Natural killer cell treated with Interleukin-12 subunit alpha and Interleukin-12 subunit beta and Interleukin-15 and Interleukin-18, amount 100 ng/mL, for 72 hours (primary cell): ENCODE measurements around the gene SNCAIP. TPM values are rescaled to one million over a fixed set of nuclear protein-coding genes. Genes with fewer than 3 reads are reported as not detected.

Source experiments
- ATAC-seq, 2 donors: fragments of 150-1000 bp; cut with Tn5 transposase in 1 of 2; sonication (Bioruptor Pico), chemical (Tn5 transposase) in 1 of 2; 2 replicates each; pipeline ENCODE4 v1.10.0; 2021
- DNase-seq: peaks from one replicate; pipeline ENCODE4 v3.0.0; 2022; ENCODE audit warnings: low spot score
- H3K27ac Mint-ChIP-seq, 2 donors: 1 replicate in 1 of 2; 2 replicates in 1 of 2; pipeline ENCODE4 v1.8.0; 2022; ENCODE audit warnings: mixed read lengths in 2 of 2, mild to moderate bottlenecking in 1 of 2, moderate library complexity in 1 of 2
- H3K27me3 Mint-ChIP-seq, 2 donors: 1 replicate in 1 of 2; 2 replicates in 1 of 2; pipeline ENCODE4 v1.8.0; 2022; ENCODE audit warnings: mixed read lengths in 2 of 2
- H3K36me3 Mint-ChIP-seq: one replicate; pipeline ENCODE4 v1.8.0; 2022; ENCODE audit warnings: mixed read lengths
- H3K4me1 Mint-ChIP-seq, 2 donors: 1 replicate in 1 of 2; 2 replicates in 1 of 2; pipeline ENCODE4 v1.8.0; 2022; ENCODE audit warnings: low read depth in 2 of 2, mixed read lengths in 2 of 2, mild to moderate bottlenecking in 1 of 2
- H3K4me3 Mint-ChIP-seq: one replicate; pipeline ENCODE4 v1.8.0; 2022; ENCODE audit warnings: mixed read lengths
- H3K9me3 Mint-ChIP-seq: 2 replicates; pipeline ENCODE4 v1.8.0; 2022; ENCODE audit warnings: mixed read lengths
- total RNA-seq, 2 donors: library from RNA; stranded (reverse); gene quantifications; one replicate each; pipeline ENCODE4 v1.2.3, GENCODE V29; 2022

Gene SNCAIP
- total RNA-seq, 2 donors from 2014 or later = not detected

DNA sequence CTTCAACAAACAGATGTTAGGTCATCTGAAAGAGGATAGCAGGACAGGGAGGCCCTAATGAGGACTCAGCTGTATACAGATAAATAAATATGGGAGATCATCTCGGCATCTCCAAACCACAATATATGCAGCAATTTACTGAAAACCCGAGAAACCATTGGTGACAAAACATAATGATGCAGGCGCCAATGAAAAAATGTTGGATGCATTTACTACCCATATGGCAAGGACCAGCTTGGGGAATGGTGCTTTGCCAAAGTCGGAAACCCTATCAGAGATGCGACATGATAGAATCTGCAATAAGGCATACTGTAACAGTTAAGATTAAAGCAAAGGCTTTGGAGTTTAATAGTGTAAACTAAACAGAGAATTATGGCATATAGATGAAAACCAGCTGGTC, 92.0 kb downstream of the SNCAIP start:
- Mint-ChIP-seq H3K36me3 (no peaks in the 10 kb centered on the region), H3K4me3 (no peak overlapping the region), H3K4me1 (no peaks in the 10 kb centered on the region), H3K27me3 (no peaks in the 10 kb centered on the region), H3K27ac (no peak overlapping the region), H3K9me3 (peaks cover 4% of the 10 kb centered on the region)
- DNase-seq = no peak
- ATAC-seq = no peak

DNA sequence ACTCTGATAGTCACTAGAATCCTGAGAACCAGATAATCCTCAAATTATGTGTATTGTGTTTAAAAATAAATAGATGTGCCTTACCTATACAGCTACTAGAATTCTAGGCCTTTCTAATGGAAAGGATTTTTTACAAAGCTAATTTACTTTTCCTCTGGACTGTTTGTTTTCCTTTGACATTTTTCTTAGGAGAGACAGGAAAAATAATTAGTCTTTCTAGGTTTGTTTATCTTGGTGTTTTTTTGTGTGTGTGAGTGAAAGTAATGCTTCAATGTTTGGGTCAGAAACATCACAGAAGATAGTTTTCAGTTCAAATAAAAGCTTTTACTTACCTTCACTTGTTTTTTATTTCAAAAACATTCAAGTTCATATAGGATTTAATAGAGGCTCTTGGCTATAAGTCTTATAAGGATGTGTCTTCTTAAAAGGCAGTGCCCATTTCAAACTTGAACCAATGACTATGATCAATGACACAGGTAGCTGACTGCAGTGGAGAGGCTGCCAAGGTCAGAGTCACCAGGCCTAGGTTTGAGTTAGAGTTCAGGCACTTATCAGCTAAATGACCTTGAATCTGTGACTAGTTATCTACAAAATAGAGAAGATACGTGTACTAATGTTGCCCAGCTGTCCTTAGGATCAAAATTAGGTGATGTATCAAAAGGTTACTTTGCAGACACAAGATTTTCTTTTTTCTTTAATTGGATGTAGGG, 92.8 kb downstream of the SNCAIP start:
- Mint-ChIP-seq H3K27me3 (no peaks in the 10 kb centered on the region), H3K4me1 (no peaks in the 10 kb centered on the region), H3K27ac (no peak overlapping the region), H3K36me3 (no peaks in the 10 kb centered on the region), H3K9me3 (peaks cover 4% of the 10 kb centered on the region), H3K4me3 (no peak overlapping the region)
- DNase-seq (no peak), ATAC-seq (no peak)

GRCh38 chr5:122405751-122406150, 93.7 kb downstream of the SNCAIP start:
- ATAC-seq = no peak
- H3K27me3 Mint-ChIP-seq = no peaks in the 10 kb centered on the region
- H3K9me3 Mint-ChIP-seq = no peaks in the 10 kb centered on the region
- DNase-seq = no peak
- no peaks in the 10 kb centered on the region for H3K4me1 Mint-ChIP-seq
- H3K36me3 Mint-ChIP-seq = no peaks in the 10 kb centered on the region
- H3K4me3 Mint-ChIP-seq = no peak overlapping the region
- no peak overlapping the region for H3K27ac Mint-ChIP-seq

DNA sequence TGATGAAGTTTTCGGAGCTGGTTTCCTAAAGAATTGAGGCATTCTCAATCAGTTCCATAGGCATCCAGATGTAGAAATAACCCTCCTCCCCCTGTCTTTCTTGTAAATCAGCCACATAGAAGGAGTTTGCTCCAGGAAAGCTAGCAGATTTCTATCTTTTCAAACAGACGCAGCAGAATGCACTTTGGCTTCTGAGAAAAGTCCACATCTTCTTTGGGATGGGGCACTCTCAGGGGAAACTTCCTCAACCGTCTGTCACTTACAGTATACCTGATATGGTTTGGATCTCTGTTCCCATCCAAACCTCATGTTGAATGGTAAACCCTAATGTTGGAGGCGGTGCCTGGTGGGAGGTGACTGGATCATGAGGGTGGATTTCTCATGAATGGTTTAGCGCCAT, 94.1 kb downstream of the SNCAIP start:
- no peaks in the 10 kb centered on the region for H3K9me3 Mint-ChIP-seq
- H3K27me3 Mint-ChIP-seq = no peaks in the 10 kb centered on the region
- no peak overlapping the region for H3K4me3 Mint-ChIP-seq
- H3K27ac Mint-ChIP-seq = no peak overlapping the region
- no peaks in the 10 kb centered on the region for H3K36me3 Mint-ChIP-seq
- ATAC-seq (no peak), DNase-seq (no peak)
- H3K4me1 Mint-ChIP-seq = no peaks in the 10 kb centered on the region

DNA sequence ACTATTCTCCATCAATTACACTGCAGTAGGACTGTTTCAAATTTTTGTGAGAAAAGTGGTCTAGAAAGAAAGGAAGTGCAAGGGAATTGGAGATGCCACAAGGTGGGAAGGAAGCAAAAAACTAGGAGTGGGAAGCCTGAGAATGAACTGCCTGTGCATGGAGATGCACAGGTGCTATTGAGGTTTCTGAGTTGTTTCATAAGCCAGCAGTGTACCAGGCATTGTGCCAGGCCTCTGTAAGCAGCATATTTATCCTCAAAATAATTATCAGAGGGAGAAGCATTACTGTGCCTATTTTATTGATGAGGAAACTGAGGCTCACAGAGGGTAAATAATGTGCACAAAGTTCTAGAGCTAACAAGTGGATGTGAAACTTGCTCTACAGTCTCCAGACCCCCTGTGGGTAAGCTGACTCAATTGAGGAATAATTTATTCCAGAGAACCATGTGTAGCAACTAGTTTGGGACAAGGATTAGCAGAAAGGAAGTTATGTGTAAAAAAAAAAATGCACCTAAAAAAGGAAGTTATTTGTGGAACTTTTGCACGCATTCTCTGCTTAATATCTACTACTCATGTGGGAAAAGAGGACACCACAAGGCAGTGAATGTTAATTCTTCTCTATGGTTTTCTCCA, 96.7 kb downstream of the SNCAIP start:
- no peak overlapping the region for H3K4me3 Mint-ChIP-seq

GRCh38 chr5:122412966-122413365, 100.9 kb downstream of the SNCAIP start:
- ATAC-seq = no peak

More for the DNA sequence above, 96.7 kb downstream of the SNCAIP start:
- no peak for ATAC-seq
- DNase-seq = no peak
- H3K27me3 Mint-ChIP-seq = no peaks in the 10 kb centered on the region
- no peaks in the 10 kb centered on the region for H3K36me3 Mint-ChIP-seq
- H3K9me3 Mint-ChIP-seq = no peaks in the 10 kb centered on the region
- H3K27ac Mint-ChIP-seq = no peak overlapping the region
- H3K4me1 Mint-ChIP-seq = no peaks in the 10 kb centered on the region

DNA sequence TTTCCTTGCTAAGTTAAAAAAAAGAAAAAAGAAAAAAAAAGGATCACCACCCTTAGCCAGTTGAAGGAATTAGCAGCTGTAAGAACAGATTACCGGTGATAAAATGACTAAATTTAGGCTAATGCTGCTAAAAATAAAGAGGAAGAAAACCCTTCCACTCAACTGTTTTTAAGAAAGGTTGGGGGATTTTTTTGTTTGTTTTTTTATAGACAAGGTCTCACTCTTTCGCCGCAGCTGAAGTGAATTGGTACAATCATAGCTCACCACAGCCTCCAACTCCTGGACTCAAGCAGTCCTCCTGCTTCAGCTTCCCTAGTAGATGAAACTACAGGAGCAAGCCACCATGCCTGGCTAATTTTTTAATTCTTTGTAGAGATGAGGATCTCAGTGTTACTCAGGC, 101.7 kb downstream of the SNCAIP start:
- Mint-ChIP-seq H3K4me3 (no peak overlapping the region), H3K9me3 (no peaks in the 10 kb centered on the region), H3K36me3 (no peaks in the 10 kb centered on the region), H3K4me1 (no peaks in the 10 kb centered on the region), H3K27ac (no peak overlapping the region), H3K27me3 (no peaks in the 10 kb centered on the region)
- no peak for DNase-seq
- no peak for ATAC-seq

More at GRCh38 chr5:122412966-122413365, 100.9 kb downstream of the SNCAIP start:
- Mint-ChIP-seq H3K4me3 (no peak overlapping the region), H3K27me3 (no peaks in the 10 kb centered on the region), H3K36me3 (no peaks in the 10 kb centered on the region), H3K9me3 (no peaks in the 10 kb centered on the region), H3K27ac (no peak overlapping the region), H3K4me1 (no peaks in the 10 kb centered on the region)
- no peak for DNase-seq

- Mint-ChIP-seq H3K9me3 (no peaks in the 10 kb centered on the region), H3K36me3 (no peaks in the 10 kb centered on the region), H3K4me3 (no peak overlapping the region), H3K4me1 (no peaks in the 10 kb centered on the region), H3K27me3 (no peaks in the 10 kb centered on the region), H3K27ac (no peak overlapping the region)
- ATAC-seq (no peak), DNase-seq (no peak)
These were observed 103.2 kb downstream of the SNCAIP start for GRCh38 chr5:122415030-122415800.

DNA sequence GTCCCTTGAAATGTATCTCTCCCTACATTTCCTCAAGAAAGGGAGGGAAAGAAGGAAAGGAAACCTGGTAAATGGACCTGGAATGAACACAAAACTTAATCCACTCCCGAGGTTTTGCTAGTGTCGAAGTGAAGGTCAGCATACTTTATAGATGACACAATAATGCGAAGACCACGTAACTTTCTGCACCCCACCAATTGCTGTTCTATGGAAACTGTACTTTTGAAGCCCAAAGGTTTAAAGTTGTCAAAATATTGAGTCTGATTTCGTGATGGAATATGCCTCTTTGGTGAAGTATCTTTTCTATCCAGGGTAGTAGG, 103.7 kb downstream of the SNCAIP start:
- Mint-ChIP-seq H3K27me3 (no peaks in the 10 kb centered on the region), H3K4me1 (no peaks in the 10 kb centered on the region), H3K4me3 (no peak overlapping the region), H3K36me3 (no peaks in the 10 kb centered on the region), H3K27ac (no peak overlapping the region), H3K9me3 (no peaks in the 10 kb centered on the region)
- no peak for ATAC-seq
- no peak for DNase-seq

GRCh38 chr5:122419142-122419894, 107.3 kb downstream of the SNCAIP start:
- no peak overlapping the region for H3K4me3 Mint-ChIP-seq
- no peak for ATAC-seq
- no peaks in the 10 kb centered on the region for H3K9me3 Mint-ChIP-seq
- no peaks in the 10 kb centered on the region for H3K27me3 Mint-ChIP-seq
- DNase-seq = no peak
- no peak overlapping the region for H3K27ac Mint-ChIP-seq
- no peaks in the 10 kb centered on the region for H3K36me3 Mint-ChIP-seq
- no peaks in the 10 kb centered on the region for H3K4me1 Mint-ChIP-seq

DNA sequence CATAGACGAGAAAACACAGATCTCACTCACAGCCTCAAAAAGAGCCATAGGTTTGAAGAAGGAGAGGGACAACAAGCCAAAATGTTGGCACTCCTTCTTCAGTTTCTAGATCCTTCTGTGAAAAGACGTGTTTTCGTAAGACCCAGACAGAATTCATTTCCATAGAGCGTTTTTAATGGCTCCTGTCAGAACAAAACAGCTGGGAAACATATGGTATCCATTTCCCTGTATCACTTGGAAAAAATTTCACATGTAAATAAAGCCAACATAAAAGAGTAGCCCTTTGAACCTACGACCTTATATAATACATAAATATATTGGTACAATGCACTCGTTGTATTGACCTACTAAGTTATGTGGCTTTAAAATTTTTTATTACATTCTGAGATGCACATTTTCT, 108.1 kb downstream of the SNCAIP start:
- Mint-ChIP-seq H3K4me3 (no peak overlapping the region), H3K27me3 (no peaks in the 10 kb centered on the region), H3K9me3 (peaks cover 3% of the 10 kb centered on the region), H3K27ac (no peak overlapping the region), H3K4me1 (no peaks in the 10 kb centered on the region), H3K36me3 (no peaks in the 10 kb centered on the region)
- ATAC-seq (no peak), DNase-seq (no peak)

DNA sequence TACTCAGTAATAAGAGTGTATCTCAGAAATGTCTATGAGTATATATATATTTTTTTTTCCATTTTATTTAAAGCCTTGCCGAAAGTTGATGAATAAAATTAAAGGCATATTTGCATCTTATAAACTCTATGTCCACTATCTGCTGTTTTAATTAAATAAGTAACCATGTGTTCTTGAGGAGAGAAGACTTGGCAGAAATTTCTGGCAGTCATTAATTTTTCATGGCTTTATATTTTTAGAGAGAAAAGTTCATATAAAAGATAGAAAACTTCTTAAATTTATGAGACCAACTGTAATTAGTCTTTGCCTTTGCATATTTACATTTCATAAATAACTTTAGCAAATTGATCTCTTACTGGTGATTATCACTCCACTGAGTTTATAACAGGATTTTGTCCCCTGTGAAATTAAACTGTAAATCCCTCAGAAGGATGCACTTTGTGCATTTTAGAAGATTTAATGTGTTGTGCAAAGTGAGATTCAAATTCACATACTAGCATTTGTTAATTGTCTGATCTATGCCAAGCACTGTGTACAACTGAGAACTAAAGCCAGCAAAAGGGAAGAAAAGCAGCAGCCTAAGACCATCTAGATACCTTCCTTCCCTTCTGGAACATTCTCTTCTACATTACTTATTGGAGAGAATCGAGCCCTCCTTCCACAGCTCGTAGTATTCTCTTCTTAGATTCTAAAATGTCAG, 108.7 kb downstream of the SNCAIP start:
- ATAC-seq (no peak), DNase-seq (no peak)
- H3K36me3 Mint-ChIP-seq = no peaks in the 10 kb centered on the region
- H3K4me1 Mint-ChIP-seq = no peaks in the 10 kb centered on the region
- no peak overlapping the region for H3K4me3 Mint-ChIP-seq
- H3K27ac Mint-ChIP-seq = no peak overlapping the region
- no peaks in the 10 kb centered on the region for H3K27me3 Mint-ChIP-seq
- peaks cover 3% of the 10 kb centered on the region for H3K9me3 Mint-ChIP-seq

DNA sequence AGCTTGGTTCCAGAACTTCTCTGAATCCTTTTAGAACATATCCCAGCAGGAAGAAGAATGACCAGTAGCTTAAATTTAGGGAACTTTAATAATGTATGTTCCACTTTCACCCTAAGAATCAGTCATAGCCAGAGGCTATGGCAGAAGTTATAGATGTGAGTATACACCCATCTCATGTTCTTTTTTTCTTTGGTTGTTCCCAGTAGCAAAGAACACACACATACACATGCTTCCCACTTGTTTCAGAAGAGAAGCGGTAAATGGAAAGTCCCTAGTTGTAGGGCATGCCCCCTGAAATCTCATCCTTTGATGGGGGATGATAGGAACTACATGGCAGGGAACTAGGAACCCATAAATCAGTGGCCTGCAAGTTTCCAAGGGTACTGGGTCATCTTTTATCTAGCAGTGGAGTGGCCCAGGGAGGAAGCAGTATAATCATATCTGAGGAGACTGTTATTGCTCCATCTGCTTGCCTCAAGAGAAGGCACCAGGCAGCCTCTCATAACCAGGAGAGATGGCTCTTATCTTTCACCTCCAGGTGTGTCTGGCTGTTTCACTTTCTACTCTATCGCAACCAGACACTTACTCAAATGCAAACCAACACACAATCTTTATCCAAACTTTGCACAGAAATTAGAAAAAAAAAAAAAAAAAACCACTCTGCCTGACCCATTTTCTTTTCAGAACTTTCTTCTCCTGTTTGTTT, 109.5 kb downstream of the SNCAIP start:
- DNase-seq = no peak

More for the DNA sequence above, 109.5 kb downstream of the SNCAIP start:
- no peak for ATAC-seq
- H3K4me3 Mint-ChIP-seq = no peak overlapping the region
- no peaks in the 10 kb centered on the region for H3K27me3 Mint-ChIP-seq
- H3K36me3 Mint-ChIP-seq = no peaks in the 10 kb centered on the region
- H3K4me1 Mint-ChIP-seq = no peaks in the 10 kb centered on the region
- H3K27ac Mint-ChIP-seq = no peak overlapping the region
- peaks cover 3% of the 10 kb centered on the region for H3K9me3 Mint-ChIP-seq
